NT2/D1 (cell line): Measurements from ENCODE around the gene ATL1.

Source experiments
- SUZ12 ChIP-seq: IDR thresholded peaks from 2 replicates; pipeline ENCODE4 v1.6.1; 2011; ENCODE audit not compliant: insufficient read length, insufficient read depth; ENCODE audit errors: extremely low read depth
- YY1 ChIP-seq: IDR thresholded peaks from 2 replicates; pipeline ENCODE4 v1.6.1; 2011; ENCODE audit not compliant: insufficient read length, insufficient read depth

DNA sequence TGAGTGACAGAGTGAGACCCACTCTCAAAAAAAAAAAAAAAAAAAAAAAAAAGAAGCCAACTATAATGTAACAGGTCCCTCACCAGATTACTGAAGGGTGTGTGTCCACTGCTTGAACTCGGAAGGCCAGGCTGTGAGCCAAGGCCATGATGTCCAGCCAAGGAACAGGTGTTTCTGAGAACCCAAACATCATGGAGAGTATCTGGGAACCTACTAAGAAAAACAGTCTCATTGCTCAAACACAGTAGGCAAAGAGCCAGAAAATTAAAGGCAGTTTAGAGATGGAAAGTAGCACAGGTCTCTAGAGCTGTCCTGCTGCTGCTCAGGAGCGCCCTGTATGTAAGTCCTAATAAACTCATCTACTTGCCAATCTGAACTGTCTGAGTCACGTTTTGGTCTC is 15.0 kb upstream of the ATL1 start:
- TF ChIP-seq YY1 (no peak), SUZ12 (no peak)
